NCI-H524 (cell line): ENCODE data around the gene DACT1.
"Not testable (repeated sequence)": the region's sequence is repeated elsewhere in the genome, so short reads cannot be mapped to it uniquely, and the experiment has no call there.

Experiments
- DNase-seq, 2 experiments: peaks; one replicate each; lab custom pipeline; 2025; lab: John Stamatoyannopoulos, UW

Gene DACT1

GRCh38 chr14:58637391-58638230 lies at the start of gene DACT1:
DACT1 (plus strand) TSS chr14:58637962; CDS start chr14:58638203, 241 bp downstream.
- peak; percentile 51 to 75 for DNase-seq

DNA sequence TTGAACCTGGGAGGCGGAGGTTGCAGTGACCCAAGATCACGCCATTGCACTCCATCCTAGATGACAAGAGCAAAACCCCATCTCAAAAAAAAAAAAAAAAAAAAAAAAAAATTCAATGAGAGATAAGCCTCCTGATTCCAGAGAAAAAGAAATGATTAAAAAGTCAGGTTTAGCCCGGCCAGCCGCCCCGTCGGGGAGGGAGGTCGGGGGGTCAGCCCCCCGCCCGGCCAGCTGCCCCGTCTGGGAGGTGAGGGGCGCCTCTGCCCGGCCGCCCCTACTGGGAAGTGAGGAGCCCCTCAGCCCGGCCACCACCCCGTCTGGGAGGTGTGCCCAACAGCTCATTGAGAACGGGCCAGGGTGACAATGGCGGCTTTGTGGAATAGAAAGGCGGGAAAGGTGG lies 49.4 kb upstream of the DACT1 start:
- DNase-seq, result not testable (repeated sequence)

DNA sequence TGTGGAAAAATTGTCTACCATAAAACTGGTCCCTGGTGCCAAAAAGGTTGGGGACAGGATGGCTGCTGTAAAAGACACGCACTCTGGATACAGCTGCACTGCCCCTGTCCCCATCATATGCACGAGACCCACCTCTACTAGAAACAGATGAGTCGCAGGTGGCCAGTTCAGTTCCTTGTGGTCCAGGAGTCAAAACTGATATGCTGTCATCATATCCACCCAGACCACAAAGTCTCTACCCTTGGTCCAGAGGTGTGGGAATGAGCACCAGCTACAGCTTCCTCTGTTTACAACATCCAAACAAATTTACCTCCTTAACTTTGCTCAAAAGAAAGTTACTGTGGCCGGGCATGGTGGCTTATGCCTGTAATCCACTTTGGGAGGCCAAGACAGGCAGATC lies 43.8 kb upstream of the DACT1 start:
- DNase-seq, result no peak

DNA sequence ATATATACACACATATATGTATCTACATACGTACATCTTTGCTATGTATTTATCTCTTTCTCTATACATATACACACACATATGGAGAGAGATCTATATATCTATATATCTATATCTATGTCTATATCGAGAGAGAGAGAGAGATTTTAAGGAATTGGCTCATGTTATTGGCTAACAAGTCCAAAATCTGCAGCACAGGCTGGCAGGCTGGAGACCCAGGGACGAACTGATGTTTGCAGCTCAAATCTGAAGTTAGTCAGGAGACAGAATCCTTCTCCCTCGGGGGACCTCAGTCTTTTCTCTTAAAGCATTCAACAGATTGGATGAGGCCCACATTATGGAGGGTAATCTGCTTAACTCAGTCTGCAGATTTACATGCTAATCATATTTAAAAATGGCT lies 40.7 kb upstream of the DACT1 start:
- peak; percentile 33 to 72 for DNase-seq

GRCh38 chr14:58598028-58598803 lies 39.5 kb upstream of the DACT1 start:
- DNase-seq, result no peak

GRCh38 chr14:58598804-58599525 lies 38.8 kb upstream of the DACT1 start:
- no peak for DNase-seq

DNA sequence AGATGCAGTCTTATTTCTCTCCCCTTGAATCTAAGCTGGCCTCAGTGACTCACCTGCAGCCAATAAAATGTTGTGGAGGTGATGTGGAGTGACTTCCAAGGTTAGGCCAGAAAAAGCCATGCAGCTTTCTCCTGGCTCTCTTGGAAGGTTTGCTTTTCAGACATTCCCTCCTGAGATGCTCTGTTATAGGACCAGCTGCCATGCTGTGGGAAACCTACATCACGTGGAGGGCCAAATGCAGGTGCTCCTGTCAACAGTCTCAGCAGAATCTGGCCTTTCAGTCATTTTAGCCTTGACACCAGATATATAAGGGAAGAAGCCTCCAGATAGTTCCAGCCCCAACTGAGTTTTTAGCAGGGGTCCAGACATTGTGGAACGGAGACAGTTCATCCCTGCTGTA lies 38.1 kb upstream of the DACT1 start:
- no peak for DNase-seq

DNA sequence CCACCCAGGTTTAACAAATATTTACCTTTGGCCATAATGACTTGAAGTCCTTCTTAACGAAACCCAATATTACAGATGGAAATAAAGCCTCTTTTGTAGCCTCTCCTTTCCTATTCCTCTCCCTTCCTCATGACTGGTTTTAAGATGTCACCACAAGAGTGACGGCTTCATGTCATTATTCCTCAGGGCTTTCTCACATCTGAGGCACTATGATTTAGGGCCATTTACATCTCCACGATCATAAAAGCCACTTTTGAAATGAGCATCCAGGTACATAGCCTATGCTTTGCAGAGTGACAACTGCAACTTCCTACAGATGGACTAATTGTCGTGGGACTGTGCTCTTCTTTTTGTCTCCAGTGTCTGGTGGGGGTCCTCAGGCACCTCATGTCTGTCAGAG lies 32.3 kb upstream of the DACT1 start:
- DNase-seq, result no peak

DNA sequence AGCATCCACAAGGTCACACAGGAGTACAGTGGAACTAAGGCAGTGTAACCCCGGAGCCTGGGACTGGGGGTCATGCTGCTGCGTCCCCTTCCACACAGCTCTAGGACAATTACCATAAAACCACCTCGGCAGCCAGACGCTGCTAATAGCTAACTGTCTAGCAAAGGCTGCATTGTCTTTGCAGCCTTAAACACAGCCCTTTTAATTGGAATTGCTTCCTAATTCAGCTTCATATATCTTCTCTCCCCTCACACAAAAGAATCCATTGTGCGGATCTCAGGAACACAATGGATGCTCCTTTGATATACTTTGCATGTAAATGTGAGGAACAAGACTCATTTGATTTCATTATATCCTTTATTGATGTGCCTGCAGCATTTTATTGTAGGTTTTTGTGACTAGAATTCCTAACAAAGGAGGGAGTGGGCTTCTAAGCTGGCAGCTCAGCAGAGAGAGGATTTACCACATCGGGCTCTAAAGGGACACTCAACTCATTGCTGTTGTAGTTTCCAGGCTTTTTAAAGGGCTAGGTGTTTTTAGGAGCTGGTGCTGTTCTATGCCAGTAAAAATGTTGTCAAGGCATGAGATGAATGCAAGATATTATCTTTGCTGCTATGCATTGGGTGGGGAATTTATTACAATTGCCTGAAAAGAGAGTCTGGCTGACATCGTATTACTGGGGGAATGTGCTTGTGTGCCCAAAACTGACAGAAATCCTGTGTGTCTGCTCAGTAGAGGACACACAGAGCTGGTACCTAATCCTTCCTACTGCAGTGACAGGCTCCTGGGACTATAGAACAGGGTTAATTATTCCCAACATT lies 30.4 kb upstream of the DACT1 start:
- DNase-seq, result no peak

- DNase-seq, result no peak
These were observed 29.8 kb upstream of the DACT1 start for GRCh38 chr14:58607952-58608317.

DNA sequence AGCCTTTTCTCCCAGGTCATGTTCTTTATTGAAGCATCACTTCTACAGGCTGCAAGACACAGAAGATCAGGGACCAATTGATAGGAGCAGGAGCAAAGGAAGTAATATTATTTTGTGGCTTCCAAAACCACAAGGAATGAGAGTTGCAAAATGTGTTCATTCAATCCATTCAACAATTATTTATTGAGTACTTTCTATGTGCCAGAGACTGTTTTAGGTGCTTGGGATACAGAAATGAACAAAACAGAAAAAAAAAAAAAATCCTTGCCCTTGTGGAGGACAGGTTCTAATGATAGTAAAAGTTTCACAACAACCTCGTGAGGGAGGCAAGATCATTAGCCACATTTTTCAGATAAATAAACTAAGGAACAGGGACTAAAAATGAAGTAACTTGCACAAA lies 20.1 kb upstream of the DACT1 start:
- DNase-seq, result no peak

- no peak for DNase-seq
These were observed 17.8 kb upstream of the DACT1 start for GRCh38 chr14:58620011-58620410.

DNA sequence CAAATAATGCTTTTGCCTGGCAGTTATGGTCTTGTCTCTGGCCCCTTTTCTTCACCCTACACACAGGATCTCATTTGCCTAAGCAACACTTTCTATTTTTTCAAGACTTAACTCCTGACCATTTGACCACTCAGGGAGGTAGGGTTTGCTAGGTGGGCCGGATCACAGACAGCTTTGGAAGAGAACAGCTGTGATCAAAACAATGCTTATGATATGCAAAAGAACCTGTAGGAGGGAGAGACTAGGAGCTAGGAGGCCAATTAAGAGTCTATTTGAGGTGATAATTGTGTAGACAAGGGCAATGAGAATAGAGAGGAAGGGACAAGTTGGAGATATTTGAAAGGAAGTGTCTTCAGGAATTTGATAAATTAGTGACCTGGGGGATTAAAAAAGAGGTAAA lies 12.3 kb upstream of the DACT1 start:
- no peak for DNase-seq

GRCh38 chr14:58626431-58626831 lies 11.3 kb upstream of the DACT1 start:
- DNase-seq, result no peak

GRCh38 chr14:58628406-58628805 lies 9.4 kb upstream of the DACT1 start:
- DNase-seq, result no peak

GRCh38 chr14:58629281-58629680 lies 8.5 kb upstream of the DACT1 start:
- DNase-seq, result no peak

GRCh38 chr14:58631732-58632131 lies 6.0 kb upstream of the DACT1 start:
- no peak for DNase-seq

DNA sequence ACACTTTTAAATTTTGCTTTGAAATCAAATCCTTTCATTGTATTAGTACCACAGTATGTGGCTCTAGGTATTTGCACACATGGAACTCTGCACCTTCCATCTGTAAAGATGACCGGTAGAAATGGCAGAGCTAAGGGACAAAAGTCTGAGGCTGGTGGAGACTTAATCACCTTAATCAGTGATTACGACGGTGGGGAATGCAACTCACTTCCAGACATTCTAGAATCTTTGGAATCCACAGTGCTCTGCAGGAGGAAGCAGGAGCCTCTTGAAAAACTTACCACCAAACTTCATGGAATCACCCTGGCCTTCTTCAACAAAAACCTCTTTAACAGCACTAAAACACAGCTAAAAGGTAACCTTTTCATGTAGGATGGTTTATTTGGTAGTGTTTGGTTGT lies 3.9 kb upstream of the DACT1 start:
- DNase-seq, result no peak

DNA sequence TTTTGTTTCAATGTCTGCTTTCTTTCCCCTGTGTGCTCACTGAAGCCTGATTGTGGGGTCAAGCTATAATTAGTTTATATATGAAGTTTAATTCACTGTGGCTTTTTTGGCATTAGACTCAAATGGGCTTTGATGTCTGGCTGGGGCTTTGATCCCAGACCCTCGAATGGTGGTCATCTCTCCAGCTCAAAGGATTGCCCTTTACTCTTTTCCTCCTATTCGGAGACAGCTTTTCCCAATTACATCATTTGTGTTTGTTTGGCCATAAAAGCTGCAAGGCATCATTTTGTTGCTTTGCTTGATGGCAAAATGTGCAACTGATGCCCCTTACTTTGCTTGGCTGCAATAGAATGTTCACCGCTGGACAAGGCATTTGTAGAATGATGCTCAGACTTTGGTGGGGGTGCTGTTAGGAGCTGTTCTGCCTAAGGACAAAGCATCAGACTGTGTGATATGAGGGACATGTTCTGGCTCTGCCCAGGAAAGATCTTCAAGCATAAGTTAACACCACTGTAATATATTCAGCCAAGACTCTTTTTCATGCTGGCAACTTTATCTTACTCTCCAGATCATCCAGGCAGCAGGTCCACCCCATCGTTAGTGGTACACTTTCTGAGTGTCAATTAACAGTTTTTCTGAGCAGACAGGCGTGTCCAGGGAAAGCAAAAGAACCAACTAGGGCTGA lies 3.2 kb upstream of the DACT1 start:
- DNase-seq, result no peak

GRCh38 chr14:58635091-58635830 lies 2.5 kb upstream of the DACT1 start:
- DNase-seq, result peak; percentile 29 to 54

- no peak for DNase-seq
These were observed 1.6 kb upstream of the DACT1 start for GRCh38 chr14:58636129-58636528.
